GM23248 (cell line): ENCODE data around the gene TBC1D22A.

Source experiments
- EZH2 ChIP-seq: fragments of 200-600 bp; sonication (generic); IDR thresholded peaks from 2 replicates; pipeline ENCODE4 v1.6.1; 2018; ENCODE audit warnings: antibody characterized with exemption, mild to moderate bottlenecking; ENCODE audit not compliant: insufficient read depth, poor library complexity, severe bottlenecking
- EZH2phosphoT487 ChIP-seq: fragments of 200-600 bp; sonication (generic); IDR thresholded peaks from 2 replicates; pipeline ENCODE4 v1.6.1; 2018; ENCODE audit warnings: antibody characterized with exemption, moderate library complexity, mild to moderate bottlenecking, low read depth; ENCODE audit not compliant: insufficient read depth

DNA sequence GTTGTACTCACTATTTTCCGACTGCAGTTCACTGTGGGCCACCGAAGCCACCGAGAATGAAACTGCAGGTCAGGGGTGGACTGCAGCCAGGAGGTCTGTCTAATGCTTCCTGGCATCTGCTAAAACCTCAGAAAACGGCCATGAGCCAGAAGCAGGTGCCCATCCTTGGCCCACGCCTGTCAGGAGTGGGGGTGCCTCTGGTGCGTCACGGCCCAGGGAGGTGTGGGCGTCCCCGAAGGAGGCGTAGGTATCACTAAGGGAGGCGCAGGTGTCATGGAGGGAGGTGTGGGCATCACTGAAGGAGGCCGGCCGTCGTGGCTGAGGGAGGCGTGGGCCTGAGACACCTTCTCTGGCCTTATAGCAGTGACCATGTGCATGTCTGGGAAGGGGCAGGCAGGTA, 456.2 kb downstream of the TBC1D22A start:
- TF ChIP-seq EZH2phosphoT487 (no peak), EZH2 (no peak)
